ENCODE data around the gene SNX25.
"Not testable (repeated sequence)": the region's sequence is repeated elsewhere in the genome, so short reads cannot be mapped to it uniquely, and the experiment has no call there.

- not testable (repeated sequence) for TF ChIP-seq RARB (CRISPR knock-in tag; IDR thresholded peaks at IDR 0.05); ZNF70 (CRISPR knock-in tag; IDR thresholded peaks at IDR 0.05); PPARA (CRISPR knock-in tag; IDR thresholded peaks at IDR 0.05; ENCODE audit: borderline replicate concordance); ZNF8 (CRISPR knock-in tag; IDR thresholded peaks at IDR 0.05); OSR1 (CRISPR knock-in tag; IDR thresholded peaks at IDR 0.05); PATZ1 (CRISPR knock-in tag; IDR thresholded peaks at IDR 0.05; ENCODE audit: borderline replicate concordance); ZFP30 (CRISPR knock-in tag; IDR thresholded peaks at IDR 0.05); ZNF565 (CRISPR knock-in tag; conservative IDR thresholded peaks at IDR 0.05; ENCODE audit: low read depth); ZFP3 (CRISPR knock-in tag; IDR thresholded peaks at IDR 0.05); TOX (CRISPR knock-in tag; IDR thresholded peaks at IDR 0.05; ENCODE audit: borderline replicate concordance); POU6F1 (CRISPR knock-in tag; IDR thresholded peaks at IDR 0.05; ENCODE audit: borderline replicate concordance, low read depth); ISL1 (CRISPR knock-in tag; IDR thresholded peaks at IDR 0.05); CSDC2 (CRISPR knock-in tag; IDR thresholded peaks at IDR 0.05); CREB5 (CRISPR knock-in tag; IDR thresholded peaks at IDR 0.05; ENCODE audit: low read depth)
Observed at GRCh38 chr4:185258741-185259140, 49.3 kb downstream of the SNX25 start.
